K562 (cell line): ENCODE results near the gene SATB2. TPM values are rescaled to one million over a fixed set of nuclear protein-coding genes. Genes with fewer than 3 reads are reported as not detected.

ENCODE experiments used
- ARID1B ChIP-seq: fragments of 450-650 bp; IDR thresholded peaks from 2 replicates; pipeline ENCODE4 v1.6.1; 2016; ENCODE audit warnings: antibody characterized with exemption, mild to moderate bottlenecking, inconsistent platforms
- ATF7 ChIP-seq: fragments of 450-650 bp; IDR thresholded peaks from 2 replicates; pipeline ENCODE4 v1.7.1; 2014; ENCODE audit warnings: mild to moderate bottlenecking, moderate library complexity
- C11orf30 ChIP-seq: fragments of 450-650 bp; IDR thresholded peaks from 2 replicates; pipeline ENCODE4 v1.6.1; 2016; ENCODE audit warnings: low read depth, mild to moderate bottlenecking
- CBX5 ChIP-seq: IDR thresholded peaks from 2 replicates; pipeline ENCODE4 v1.6.1; 2014; ENCODE audit warnings: low read depth, borderline replicate concordance
- CEBPB ChIP-seq: fragments of 450-650 bp; IDR thresholded peaks from 2 replicates; pipeline ENCODE4 v1.6.1; 2016; ENCODE audit warnings: missing genetic modification characterization, missing compliant biosample characterization
- DPF2 ChIP-seq: fragments of 450-650 bp; IDR thresholded peaks from 2 replicates; pipeline ENCODE4 v1.6.1; 2016
- FOSL1 ChIP-seq: fragments of 200-800 bp; sonication (Bioruptor generic); conservative IDR thresholded peaks from 2 replicates; pipeline ENCODE4 v1.6.1; 2016; ENCODE audit warnings: missing genetic modification characterization, missing compliant biosample characterization
- JUN ChIP-seq, 2 experiments: sonication (generic) in 1 of 2; formaldehyde crosslinking in 1 of 2; IDR thresholded peaks; 2 replicates each; pipeline versions ENCODE4 v1.6.1 to v1.8.0; 2012 to 2022; ENCODE audit warnings: borderline replicate concordance in 2 of 2, mild to moderate bottlenecking in 2 of 2, improper control_type of control experiment in 1 of 2, low read depth in 1 of 2, low read length in 1 of 2, missing genetic modification reagents in 1 of 2
- JUND ChIP-seq, 2 experiments: IDR thresholded peaks; 2 replicates in 1 of 2; 3 replicates in 1 of 2; pipeline ENCODE4 v1.6.1; 2011; ENCODE audit warnings: borderline replicate concordance in 2 of 2, low read depth in 2 of 2, low read length in 2 of 2, improper control_type of control experiment in 1 of 2, missing biosample characterization in 1 of 2, missing genetic modification characterization in 1 of 2, missing genetic modification reagents in 1 of 2
- MAFF ChIP-seq: IDR thresholded peaks from 2 replicates; pipeline ENCODE4 v1.6.1; 2012; ENCODE audit warnings: low read length, improper control_type of control experiment
- MAFG ChIP-seq: fragments of 450-650 bp; conservative IDR thresholded peaks from 2 replicates; pipeline ENCODE4 v1.6.1; 2016; ENCODE audit warnings: missing genetic modification characterization, missing compliant biosample characterization
- PHB ChIP-seq: fragments of 250-450 bp; sonication (Bioruptor Pico); IDR thresholded peaks from 2 replicates; pipeline ENCODE4 v1.5.0; 2021
- PRPF4 ChIP-seq: fragments of 200-400 bp; formaldehyde crosslinking; IDR thresholded peaks from one replicate; pipeline ENCODE4 v1.6.1; 2017; ENCODE audit warnings: low read length, low read depth, mild to moderate bottlenecking; ENCODE audit not compliant: insufficient read depth, poor library complexity, severe bottlenecking
- SMARCA4 ChIP-seq: fragments of 450-650 bp; IDR thresholded peaks from 2 replicates; pipeline ENCODE4 v1.6.1; 2016
- SOX6 ChIP-seq: fragments of 450-650 bp; IDR thresholded peaks from 2 replicates; pipeline ENCODE4 v1.6.1; 2014; ENCODE audit warnings: mild to moderate bottlenecking
- TAF9B ChIP-seq: fragments of 450-650 bp; IDR thresholded peaks from 2 replicates; pipeline ENCODE4 v1.6.1; 2018; ENCODE audit warnings: mild to moderate bottlenecking; ENCODE audit not compliant: partially characterized antibody
- TRIM24 ChIP-seq, 2 experiments: fragments of 450-650 bp; IDR thresholded peaks; 2 replicates each; pipeline ENCODE4 v1.6.1; 2016
- ZNF282 ChIP-seq: sonication (generic); formaldehyde crosslinking; IDR thresholded peaks from 2 replicates; pipeline ENCODE4 v1.8.1; 2023; ENCODE audit warnings: missing genetic modification reagents
- ZNF316 ChIP-seq: fragments of 450-650 bp; IDR thresholded peaks from 2 replicates; pipeline ENCODE4 v1.6.1; 2016
- ZNF384 ChIP-seq: IDR thresholded peaks from 2 replicates; pipeline ENCODE4 v1.6.1; 2012; ENCODE audit warnings: low read depth, low read length, improper control_type of control experiment
- ZNF561 ChIP-seq: fragments of 450-650 bp; formaldehyde crosslinking; conservative IDR thresholded peaks from 2 replicates; pipeline ENCODE4 v1.4.0; 2020; ENCODE audit warnings: mild to moderate bottlenecking, moderate library complexity
- ZNF583 ChIP-seq: fragments of 250-450 bp; sonication (Bioruptor Pico); IDR thresholded peaks from 2 replicates; pipeline ENCODE4 v1.4.0; 2020
- polyA plus RNA-seq, 8 experiments: library from polyadenylated mRNA; depleted of rRNA in 4 of 8; stranded (reverse) in 5 of 8; unstranded in 3 of 8; fragments of >200 nt; fragmentation: Nextera tagmentation in 2 of 8; fragmentation: Illumina TruSeq in 1 of 8; extraction: Ambion mirVana in 2 of 8; extraction: Trizol in 1 of 8; gene quantifications; 2 replicates each; pipeline versions ENCODE4 v1.2.1 to v1.2.3, GENCODE V29; 2011 to 2014; ENCODE audit warnings: inconsistent platforms in 1 of 8, missing spikeins in 1 of 8
- total RNA-seq, 7 experiments: library from RNA; depleted of rRNA in 6 of 7; stranded (reverse); fragments of >200 nt in 6 of 7; fragmentation: Illumina TruSeq in 2 of 7; extraction: Trizol in 2 of 7; gene quantifications; 2 replicates each; pipeline versions ENCODE4 v1.2.1 to v1.2.3, GENCODE V29; 2011 to 2021; ENCODE audit warnings: low replicate concordance in 1 of 7
- TF ChIP-seq, protein P1 (sequence below), 2 experiments: fragments of 450-650 bp in 1 of 2; sonication (generic) in 1 of 2; formaldehyde crosslinking in 1 of 2; IDR thresholded peaks in 1 of 2; conservative IDR thresholded peaks in 1 of 2; 2 replicates each; pipeline versions ENCODE4 v1.6.1 to v1.8.1; 2016 to 2023; ENCODE audit warnings: mild to moderate bottlenecking in 2 of 2, moderate library complexity in 2 of 2, inconsistent platforms in 1 of 2, missing genetic modification reagents in 1 of 2
- TF ChIP-seq, protein P2 (sequence below): sonication (generic); formaldehyde crosslinking; IDR thresholded peaks from 2 replicates; pipeline ENCODE4 v1.8.0; 2022; ENCODE audit warnings: missing genetic modification reagents, mild to moderate bottlenecking, borderline replicate concordance
- TF ChIP-seq, protein P3 (sequence below): IDR thresholded peaks from 2 replicates; pipeline ENCODE4 v1.6.1; 2012; ENCODE audit warnings: low read depth, low read length, improper control_type of control experiment, borderline replicate concordance

SATB2 gene
- total and polyA plus RNA-seq, 9 of the 15 experiments (the other 6 are each of a cell fraction or from before 2014, with no cell fraction given): 4.5 to 34.0 (median 15.1) TPM

DNA sequence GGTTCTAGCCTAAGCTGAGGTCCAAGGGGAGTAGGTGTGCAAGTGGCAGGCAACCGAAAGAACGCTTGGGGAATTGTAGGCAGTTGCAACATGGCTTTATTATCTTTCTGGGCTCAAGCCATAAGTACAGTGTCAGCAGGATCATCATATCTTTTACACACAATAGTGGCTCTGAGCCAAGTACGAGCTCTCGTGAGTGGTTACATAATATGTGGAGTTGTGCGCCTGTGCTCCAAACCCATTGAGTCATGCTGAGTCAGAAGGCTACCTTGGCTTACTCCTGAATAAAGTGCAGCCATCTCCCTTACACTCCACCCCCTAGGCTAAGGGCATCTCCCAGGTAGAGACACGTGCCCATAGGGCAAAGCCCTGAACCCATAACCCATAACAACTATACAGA is 233.9 kb downstream of the SATB2 start (continued):
- TF ChIP-seq ATF7 (0 out of 2 replicates have a peak, but pooled peaks have one; percentile 20), JUND (IDR thresholded peaks at IDR 0.05; ENCODE audit: borderline replicate concordance, low read depth, low read length) (no peak), JUND (tag; IDR thresholded peaks at IDR 0.05; ENCODE audit: borderline replicate concordance, low read depth, low read length) (0 out of 3 replicates have a peak, but pooled peaks have one; percentile 23), ARID1B (0 out of 2 replicates have a peak, but pooled peaks have one; percentile 10), MAFG (tag) (peak; percentile 67), ZNF282 (no peak), DPF2 (no peak), ZNF316 (peak; percentile 62), SMARCA4 (no peak), PHB (CRISPR knock-in tag) (no peak), CEBPB (peak; percentile 82), C11orf30 (peak; percentile 71), TAF9B (peak; percentile 27), ZNF384 (no peak), CBX5 (no peak), PRPF4 (no peak), ZNF561 (no peak), SOX6 (peak; percentile 93), FOSL1 (tag) (peak; percentile 70), JUN (IDR thresholded peaks at IDR 0.05; ENCODE audit: borderline replicate concordance, low read depth, low read length) (no peak), JUN (CRISPR knock-in tag; IDR thresholded peaks at IDR 0.05; ENCODE audit: borderline replicate concordance) (no peak), ZNF583 (CRISPR knock-in tag) (no peak), MAFF (0 out of 2 replicates have a peak, but pooled peaks have one; percentile 31), TRIM24 (IDR thresholded peaks at IDR 0.05) (peak in 1 of 2 experiments; percentile 26; a peak in 1 of 4 replicates)
- TF ChIP-seq, protein P1, sequence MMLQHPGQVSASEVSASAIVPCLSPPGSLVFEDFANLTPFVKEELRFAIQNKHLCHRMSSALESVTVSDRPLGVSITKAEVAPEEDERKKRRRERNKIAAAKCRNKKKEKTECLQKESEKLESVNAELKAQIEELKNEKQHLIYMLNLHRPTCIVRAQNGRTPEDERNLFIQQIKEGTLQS (IDR thresholded peaks at IDR 0.05): peak; percentile 17
- TF ChIP-seq, protein P1 (CRISPR knock-in tag; conservative IDR thresholded peaks at IDR 0.05): no peak
- TF ChIP-seq, protein P2, sequence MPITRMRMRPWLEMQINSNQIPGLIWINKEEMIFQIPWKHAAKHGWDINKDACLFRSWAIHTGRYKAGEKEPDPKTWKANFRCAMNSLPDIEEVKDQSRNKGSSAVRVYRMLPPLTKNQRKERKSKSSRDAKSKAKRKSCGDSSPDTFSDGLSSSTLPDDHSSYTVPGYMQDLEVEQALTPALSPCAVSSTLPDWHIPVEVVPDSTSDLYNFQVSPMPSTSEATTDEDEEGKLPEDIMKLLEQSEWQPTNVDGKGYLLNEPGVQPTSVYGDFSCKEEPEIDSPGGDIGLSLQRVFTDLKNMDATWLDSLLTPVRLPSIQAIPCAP (CRISPR knock-in tag): no peak
- TF ChIP-seq, protein P3, sequence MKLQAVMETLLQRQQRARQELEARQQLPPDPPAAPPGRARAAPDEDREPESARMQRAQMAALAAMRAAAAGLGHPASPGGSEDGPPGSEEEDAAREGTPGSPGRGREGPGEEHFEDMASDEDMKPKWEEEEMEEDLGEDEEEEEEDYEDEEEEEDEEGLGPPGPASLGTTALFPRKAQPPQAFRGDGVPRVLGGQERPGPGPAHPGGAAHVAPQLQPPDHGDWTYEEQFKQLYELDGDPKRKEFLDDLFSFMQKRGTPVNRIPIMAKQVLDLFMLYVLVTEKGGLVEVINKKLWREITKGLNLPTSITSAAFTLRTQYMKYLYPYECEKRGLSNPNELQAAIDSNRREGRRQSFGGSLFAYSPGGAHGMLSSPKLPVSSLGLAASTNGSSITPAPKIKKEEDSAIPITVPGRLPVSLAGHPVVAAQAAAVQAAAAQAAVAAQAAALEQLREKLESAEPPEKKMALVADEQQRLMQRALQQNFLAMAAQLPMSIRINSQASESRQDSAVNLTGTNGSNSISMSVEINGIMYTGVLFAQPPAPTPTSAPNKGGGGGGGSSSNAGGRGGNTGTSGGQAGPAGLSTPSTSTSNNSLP: no peak
